H1 (cell line): Measurements from ENCODE around the gene TMEM266. TPM values are rescaled to one million over a fixed set of nuclear protein-coding genes. Genes with fewer than 3 reads are reported as not detected.

Source experiments
- CTCF ChIA-PET: fragments of 300-600 bp; sonication (Branson Sonifier 250); formaldehyde crosslinking; loops from one replicate; lab custom pipeline; 2021; ENCODE audit not compliant: partially characterized antibody; lab: Charles Lee
- POLR2A ChIA-PET: fragments of 300-600 bp; sonication (Branson Sonifier 250); formaldehyde crosslinking; loops from one replicate; lab custom pipeline; 2021; ENCODE audit warnings: inconsistent platforms; ENCODE audit not compliant: partially characterized antibody; lab: Charles Lee
- DNase-seq, 2 experiments: peaks; one replicate each; pipeline versions ENCODE4 v3.0.0 to v3.0.0-alpha.2; 2010 to 2022; ENCODE audit warnings: low spot score in 2 of 2, low read depth in 1 of 2, mixed read lengths in 1 of 2
- FAIRE-seq: peaks from 2 replicates; lab custom pipeline; 2011; peaks lifted over from hg19 to GRCh38; lab: Jason Lieb, UNC
- H2AFZ ChIP-seq: 2 replicates; pipeline ENCODE4 v1.8.1; 2012; ENCODE audit warnings: low read length, inconsistent platforms
- H2AK5ac ChIP-seq: 2 replicates; pipeline ENCODE4 v1.6.1; 2013; ENCODE audit warnings: low read depth, low read length
- H2BK120ac ChIP-seq: replicated peaks from 2 replicates; pipeline ENCODE3; 2013; ENCODE audit warnings: low read depth, low read length, inconsistent platforms
- H2BK12ac ChIP-seq: 2 replicates; pipeline ENCODE4 v1.6.1; 2013; ENCODE audit warnings: low read depth, low read length
- H2BK15ac ChIP-seq: 2 replicates; pipeline ENCODE4 v1.6.1; 2013; ENCODE audit warnings: low read length
- H2BK20ac ChIP-seq: 2 replicates; pipeline ENCODE4 v1.6.1; 2013; ENCODE audit warnings: low read length
- H2BK5ac ChIP-seq: 2 replicates; pipeline ENCODE4 v1.6.1; 2013; ENCODE audit warnings: low read depth, low read length
- H3K14ac ChIP-seq: 2 replicates; pipeline ENCODE4 v1.6.1; 2013; ENCODE audit warnings: inconsistent platforms; ENCODE audit not compliant: insufficient read length
- H3K18ac ChIP-seq: 2 replicates; pipeline ENCODE4 v1.6.1; 2013; ENCODE audit warnings: low read length; ENCODE audit errors: extremely low read depth
- H3K23ac ChIP-seq: 2 replicates; pipeline ENCODE4 v1.6.1; 2013; ENCODE audit warnings: inconsistent platforms; ENCODE audit not compliant: insufficient read length
- H3K23me2 ChIP-seq: 2 replicates; pipeline ENCODE4 v1.6.1; 2013; ENCODE audit warnings: low read depth, low read length
- H3K27ac ChIP-seq: 2 replicates; pipeline ENCODE4 v1.6.1; 2011; ENCODE audit warnings: low read depth, low read length, inconsistent platforms
- H3K27me3 ChIP-seq, 4 experiments: replicated peaks in 1 of 4; 1 replicate in 1 of 4; 2 replicates in 3 of 4; pipeline versions ENCODE4 v1.6.1 to v1.8.1; 2011 to 2013; ENCODE audit warnings: low read length in 3 of 4, mild to moderate bottlenecking in 3 of 4, inconsistent platforms in 2 of 4, mixed read lengths in 2 of 4, moderate library complexity in 1 of 4; ENCODE audit not compliant: control insufficient read depth in 3 of 4, insufficient read depth in 3 of 4; ENCODE audit errors: extremely low read depth in 1 of 4
- H3K36me3 ChIP-seq, 4 experiments: 2 replicates each; pipeline versions ENCODE4 v1.6.1 to v1.8.1; 2011 to 2013; ENCODE audit warnings: mild to moderate bottlenecking in 4 of 4, low read length in 3 of 4, moderate library complexity in 2 of 4, control low read depth in 1 of 4, inconsistent platforms in 1 of 4; ENCODE audit not compliant: insufficient read depth in 4 of 4, control insufficient read depth in 2 of 4
- H3K4ac ChIP-seq: replicated peaks from 2 replicates; pipeline ENCODE3; 2013; ENCODE audit warnings: low read length, low read depth, mixed read lengths, inconsistent platforms; ENCODE audit not compliant: insufficient read length
- H3K4me1 ChIP-seq, 4 experiments: replicated peaks in 1 of 4; 1 replicate in 1 of 4; 2 replicates in 3 of 4; pipeline versions ENCODE4 v1.6.1 to v1.8.1; 2011 to 2013; ENCODE audit warnings: low read length in 3 of 4, inconsistent platforms in 2 of 4, mixed read lengths in 1 of 4; ENCODE audit not compliant: insufficient read depth in 4 of 4, control insufficient read depth in 3 of 4
- H3K4me2 ChIP-seq, 2 experiments: 2 replicates each; pipeline versions ENCODE4 v1.6.1 to v1.8.1; 2011 to 2013; ENCODE audit warnings: low read depth in 2 of 2, low read length in 2 of 2, control low read depth in 1 of 2, inconsistent platforms in 1 of 2, mild to moderate bottlenecking in 1 of 2; ENCODE audit not compliant: insufficient read depth in 1 of 2
- H3K4me3 ChIP-seq, 4 experiments: fragments of 200-600, 300-600 bp in 1 of 4; sonication (generic), shearing (Covaris generic), sonication (Bioruptor Twin) in 1 of 4; 2 replicates each; pipeline versions ENCODE4 v1.5.1 to v1.8.1; 2011 to 2016; ENCODE audit warnings: low read length in 4 of 4, low read depth in 3 of 4, control low read depth in 2 of 4, inconsistent platforms in 2 of 4, mild to moderate bottlenecking in 2 of 4, mixed read lengths in 1 of 4, moderate library complexity in 1 of 4; ENCODE audit not compliant: insufficient read depth in 2 of 4; ENCODE audit errors: extremely low read depth in 1 of 4
- H3K56ac ChIP-seq: replicated peaks from 2 replicates; pipeline ENCODE3; 2013; ENCODE audit warnings: low read depth, mild to moderate bottlenecking, mixed read lengths, low read length, inconsistent platforms; ENCODE audit not compliant: insufficient read length
- H3K79me1 ChIP-seq: 2 replicates; pipeline ENCODE4 v1.6.1; 2013; ENCODE audit warnings: low read depth, low read length, control low read depth
- H3K79me2 ChIP-seq, 2 experiments: 2 replicates each; pipeline versions ENCODE4 v1.6.1 to v1.8.1; 2012 to 2013; ENCODE audit warnings: low read length in 2 of 2, mild to moderate bottlenecking in 2 of 2, inconsistent platforms in 1 of 2; ENCODE audit not compliant: insufficient read depth in 2 of 2, control insufficient read depth in 1 of 2
- H3K9ac ChIP-seq, 4 experiments: replicated peaks in 1 of 4; 1 replicate in 1 of 4; 2 replicates in 3 of 4; pipeline versions ENCODE4 v1.6.1 to v1.8.1; 2011 to 2013; ENCODE audit warnings: low read depth in 3 of 4, low read length in 3 of 4, control low read depth in 2 of 4, mild to moderate bottlenecking in 2 of 4, moderate library complexity in 2 of 4, inconsistent platforms in 1 of 4; ENCODE audit errors: extremely low read depth in 1 of 4
- H3K9me3 ChIP-seq, 2 experiments: 2 replicates each; pipeline versions ENCODE4 v1.6.1 to v1.8.1; 2012 to 2013; ENCODE audit warnings: mild to moderate bottlenecking in 2 of 2, moderate library complexity in 2 of 2, control low read depth in 1 of 2, inconsistent platforms in 1 of 2, low read depth in 1 of 2, low read length in 1 of 2, mixed read lengths in 1 of 2; ENCODE audit not compliant: insufficient read depth in 2 of 2
- H4K20me1 ChIP-seq, 2 experiments: replicated peaks in 1 of 2; 2 replicates each; pipeline versions ENCODE3 to v1.8.1; 2011 to 2013; ENCODE audit warnings: inconsistent platforms in 2 of 2, low read length in 2 of 2, mild to moderate bottlenecking in 1 of 2; ENCODE audit not compliant: insufficient read depth in 2 of 2, control insufficient read depth in 1 of 2
- H4K5ac ChIP-seq: 2 replicates; pipeline ENCODE4 v1.6.1; 2013; ENCODE audit warnings: low read length, low read depth, mixed read lengths, inconsistent platforms; ENCODE audit not compliant: insufficient read length
- H4K8ac ChIP-seq: 2 replicates; pipeline ENCODE4 v1.8.0; 2013; ENCODE audit warnings: mild to moderate bottlenecking, moderate library complexity, low read length, inconsistent platforms; ENCODE audit not compliant: insufficient read depth; ENCODE audit errors: extremely low read depth
- H4K91ac ChIP-seq: replicated peaks from 2 replicates; pipeline ENCODE3; 2013; ENCODE audit warnings: low read length, mixed read lengths, inconsistent platforms; ENCODE audit not compliant: insufficient read length
- BCL11A ChIP-seq, 2 experiments: IDR thresholded peaks; one replicate each; pipeline ENCODE4 v1.6.1; 2011; ENCODE audit warnings: low read depth in 2 of 2, low read length in 2 of 2, mild to moderate bottlenecking in 2 of 2
- CREB1 ChIP-seq: IDR thresholded peaks from 2 replicates; pipeline ENCODE4 v1.6.1; 2012; ENCODE audit warnings: inconsistent platforms
- CTBP2 ChIP-seq: IDR thresholded peaks from 2 replicates; pipeline ENCODE4 v1.7.0; 2011; ENCODE audit warnings: borderline replicate concordance, mild to moderate bottlenecking, moderate library complexity, mixed read lengths, low read length; ENCODE audit not compliant: insufficient read depth, insufficient read length
- EP300 ChIP-seq, 2 experiments: IDR thresholded peaks; 1 replicate in 1 of 2; 2 replicates in 1 of 2; pipeline ENCODE4 v1.6.1; 2011 to 2012; ENCODE audit warnings: low read depth in 2 of 2, low read length in 2 of 2, mild to moderate bottlenecking in 2 of 2, borderline replicate concordance in 1 of 2, inconsistent platforms in 1 of 2, moderate library complexity in 1 of 2
- GABPA ChIP-seq: IDR thresholded peaks from 2 replicates; pipeline ENCODE4 v1.6.1; 2011; ENCODE audit warnings: mild to moderate bottlenecking, low read length, moderate library complexity, borderline replicate concordance; ENCODE audit not compliant: insufficient read depth
- POLR2A ChIP-seq, 2 experiments: IDR thresholded peaks; 1 replicate in 1 of 2; 2 replicates in 1 of 2; pipeline ENCODE4 v1.6.1; 2011; ENCODE audit warnings: low read depth in 2 of 2, low read length in 2 of 2, mild to moderate bottlenecking in 2 of 2; ENCODE audit errors: control extremely low read depth in 1 of 2
- RBBP5 ChIP-seq: IDR thresholded peaks from 2 replicates; pipeline ENCODE4 v1.7.1; 2012; ENCODE audit warnings: low read depth, mild to moderate bottlenecking, inconsistent platforms, low read length, moderate library complexity, borderline replicate concordance
- TAF1 ChIP-seq: IDR thresholded peaks from 2 replicates; pipeline ENCODE4 v1.6.1; 2011; ENCODE audit warnings: mild to moderate bottlenecking, low read depth, low read length
- TAF7 ChIP-seq: optimal IDR thresholded peaks from 2 replicates; pipeline ENCODE3; 2011; ENCODE audit warnings: low read depth, mild to moderate bottlenecking, inconsistent platforms, low read length, moderate library complexity, borderline replicate concordance
- TCF12 ChIP-seq: IDR thresholded peaks from 2 replicates; pipeline ENCODE4 v1.6.1; 2011; ENCODE audit warnings: low read depth, mild to moderate bottlenecking, low read length
- YY1 ChIP-seq: IDR thresholded peaks from 2 replicates; pipeline ENCODE4 v1.6.1; 2011; ENCODE audit warnings: low read depth, mild to moderate bottlenecking, low read length
- WGBS, 2 experiments: shearing (Covaris generic) in 1 of 2; methylation state at CpG; one replicate each; pipeline versions ENCODE4 v1.1.6 to v1.1.7; 2013 to 2015; ENCODE audit warnings: low lambda C conversion rate in 2 of 2, mixed read lengths in 2 of 2, inconsistent platforms in 1 of 2, low coverage in 1 of 2, missing lambda C conversion rate in 1 of 2; ENCODE audit not compliant: insufficient replicate concordance in 2 of 2, insufficient coverage in 1 of 2, insufficient read length in 1 of 2; ENCODE audit errors: extremely low coverage in 1 of 2, missing lambda C conversion rate in 1 of 2; 5-methylcytosine and 5-hydroxymethylcytosine counted together
- polyA plus RNA-seq, 7 experiments: library from polyadenylated mRNA; depleted of rRNA in 3 of 7; stranded (reverse) in 5 of 7; unstranded in 2 of 7; fragments of >200 nt in 5 of 7; fragments of 200-250 nt in 2 of 7; gene quantifications; 1 replicate in 5 of 7; 2 replicates in 1 of 7; 4 replicates in 1 of 7; pipeline versions ENCODE4 v1.2.1 to v1.2.3, GENCODE V29; 2011 to 2013; ENCODE audit warnings: missing spikeins in 2 of 7, mixed read lengths in 2 of 7
- total RNA-seq: library from RNA; stranded (reverse); fragmentation: NEBNext Ultra II Directional; extraction: Animal tissue kit (Norgen Biotek cat#: 25700); gene quantifications from 2 replicates; pipeline ENCODE4 v1.2.1, GENCODE V29; 2021

Gene TMEM266
- total and polyA plus RNA-seq, 2 of the 8 experiments (the other 6 are each of a cell fraction or from before 2014, with no cell fraction given): 2.6 TPM

GRCh38 chr15:76221085-76221767, 161.4 kb downstream of the TMEM266 start:
- Histone ChIP-seq H4K5ac (no peak overlapping the region), H3K4me3 (no peak overlapping the region), H3K9me3 (no peaks in the 10 kb centered on the region), H4K91ac (no peak overlapping the region), H3K14ac (no peak overlapping the region), H2AFZ (no peak overlapping the region), H2BK20ac (no peak overlapping the region), H2AK5ac (no peak overlapping the region), H3K4me1 (no peaks in the 10 kb centered on the region), H3K79me2 (no peaks in the 10 kb centered on the region), H3K23me2 (no peaks in the 10 kb centered on the region), H2BK5ac (no peak overlapping the region), H3K18ac (no peak overlapping the region), H4K20me1 (no peaks in the 10 kb centered on the region), H3K36me3 (peaks cover 0 to 3% (median 0%) of the 10 kb centered on the region in 4 experiments; a peak in 1 of 8 replicates), H3K27ac (no peak overlapping the region), H3K79me1 (no peaks in the 10 kb centered on the region), H3K4ac (no peak overlapping the region), H2BK12ac (no peak overlapping the region)
- 86% methylated on average over 1 of the region's 1 CpG; no CpG with 5 or more reads in 1 of the 2 experiments for WGBS, 2 experiments
- TF ChIP-seq TAF7 (no peak), TCF12 (no peak), TAF1 (no peak), RBBP5 (no peak), GABPA (no peak), CREB1 (no peak), POLR2A (IDR thresholded peaks at IDR 0.05; ENCODE audit: control extremely low read depth in 1 of 2, low read depth in 2 of 2, low read length in 2 of 2) (no peak), YY1 (no peak), CTBP2 (no peak), EP300 (IDR thresholded peaks at IDR 0.05; ENCODE audit: borderline replicate concordance in 1 of 2, low read depth in 2 of 2, low read length in 2 of 2) (no peak), BCL11A (IDR thresholded peaks at IDR 0.05; ENCODE audit: low read depth in 2 of 2, low read length in 2 of 2) (no peak)
- TF ChIP-seq, all 59 proteins: peak for 0
- CTCF ChIA-PET: interaction anchor here (1.5 kb wide), 1 partner anchor 14 kb away, joined by 7 read pairs; no protein-coding TSS in a partner anchor
- Histone ChIP-seq H2BK15ac (no peak overlapping the region), H3K9ac (no peak overlapping the region), H3K23ac (no peak overlapping the region), H3K27me3 (no peaks in the 10 kb centered on the region), H2BK120ac (no peak overlapping the region), H4K8ac (no peak overlapping the region), H3K4me2 (no peak overlapping the region), H3K56ac (no peak overlapping the region)
- no peak for FAIRE-seq
- POLR2A ChIA-PET: no interaction called here
- DNase-seq: no peak
